CD4-positive, alpha-beta T cell treated with Interleukin-15 for 4 hours (primary cell): Measurements from ENCODE around the gene PACSIN1.

Experiments
- DNase-seq: peaks from one replicate; pipeline ENCODE4 v3.0.0-alpha.2; 2020; ENCODE audit warnings: low spot score

The PACSIN1 gene

GRCh38 chr6:34527751-34528670 is 62.1 kb downstream of the PACSIN1 start:
- DNase-seq: no peak

- no peak for DNase-seq
Measured at GRCh38 chr6:34528996-34529664, 63.3 kb downstream of the PACSIN1 start.

DNA sequence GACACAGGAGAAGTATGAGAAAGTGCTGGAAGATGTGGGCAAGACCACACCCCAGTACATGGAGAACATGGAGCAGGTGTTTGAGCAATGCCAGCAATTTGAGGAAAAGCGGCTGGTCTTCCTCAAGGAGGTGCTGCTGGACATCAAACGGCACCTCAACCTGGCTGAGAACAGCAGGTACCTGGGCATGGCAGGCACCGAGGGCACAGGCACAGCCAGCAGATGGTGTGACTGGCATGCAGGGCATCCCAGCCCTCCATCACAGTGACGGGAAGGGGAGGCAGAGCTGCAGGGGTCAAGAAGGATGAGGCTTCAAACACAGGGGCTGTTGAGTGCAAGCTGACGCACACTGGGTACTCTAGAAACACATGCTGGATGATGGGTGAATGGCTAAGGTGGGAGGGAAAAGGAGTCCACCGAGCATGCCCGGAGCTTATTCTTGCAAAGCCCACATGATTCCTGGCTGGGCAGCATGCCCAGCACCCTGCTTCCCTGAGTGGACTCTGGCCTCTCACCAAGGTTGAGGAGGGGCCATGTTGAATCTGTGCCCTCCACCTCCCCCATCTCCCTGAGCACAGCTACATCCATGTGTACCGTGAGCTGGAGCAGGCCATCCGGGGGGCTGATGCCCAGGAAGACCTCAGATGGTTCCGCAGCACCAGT is 63.9 kb downstream of the PACSIN1 start:
- no peak for DNase-seq

- no peak for DNase-seq
Measured at GRCh38 chr6:34530753-34531365, 65.0 kb downstream of the PACSIN1 start.

GRCh38 chr6:34531580-34532201 is 65.8 kb downstream of the PACSIN1 start:
- no peak for DNase-seq

GRCh38 chr6:34532230-34532629 is 66.4 kb downstream of the PACSIN1 start:
- DNase-seq: no peak

DNA sequence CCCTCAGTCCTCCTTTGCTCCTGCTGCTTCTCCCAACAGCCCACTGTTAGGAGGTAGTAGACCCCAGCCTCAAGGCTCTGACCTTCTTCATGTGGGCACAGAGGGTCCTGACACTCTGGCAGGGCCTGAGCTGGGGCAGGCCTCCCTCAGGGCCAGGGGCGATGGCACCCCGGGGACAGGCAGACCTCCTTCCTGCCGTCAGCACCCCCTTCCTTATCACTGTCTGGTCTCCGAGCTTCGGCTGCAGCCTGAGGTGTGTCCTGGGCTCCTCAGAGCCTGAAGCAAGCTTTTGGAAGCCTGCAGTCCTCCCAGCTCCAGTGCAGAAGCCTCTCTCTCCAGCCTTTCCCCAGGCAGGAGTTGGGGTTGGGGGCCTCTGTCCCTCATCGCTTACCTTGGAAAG is 68.3 kb downstream of the PACSIN1 start:
- no peak for DNase-seq

GRCh38 chr6:34534656-34535055 is 68.8 kb downstream of the PACSIN1 start:
- DNase-seq: no peak

GRCh38 chr6:34535199-34535598 is 69.3 kb downstream of the PACSIN1 start:
- DNase-seq: no peak

DNA sequence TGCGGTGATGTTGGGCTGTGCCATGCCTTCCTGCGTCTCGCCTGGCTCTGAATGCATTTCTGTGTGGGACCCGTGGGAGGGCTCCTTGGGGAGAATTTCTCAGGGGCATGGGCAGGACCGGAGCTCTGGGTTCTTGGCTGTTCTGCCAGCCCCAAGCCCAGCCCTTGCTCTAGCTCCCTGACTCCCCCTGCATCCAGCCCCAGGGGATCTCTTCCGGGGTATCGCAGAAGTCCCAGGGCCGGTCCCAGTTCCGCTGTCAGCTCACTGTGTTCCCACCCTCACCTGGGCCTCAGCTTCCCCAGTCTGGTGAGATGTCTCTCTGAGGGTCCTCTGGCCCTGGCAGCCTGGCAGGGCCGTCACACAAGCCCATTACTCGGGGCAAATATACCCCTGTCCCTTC is 69.8 kb downstream of the PACSIN1 start:
- no peak for DNase-seq

DNA sequence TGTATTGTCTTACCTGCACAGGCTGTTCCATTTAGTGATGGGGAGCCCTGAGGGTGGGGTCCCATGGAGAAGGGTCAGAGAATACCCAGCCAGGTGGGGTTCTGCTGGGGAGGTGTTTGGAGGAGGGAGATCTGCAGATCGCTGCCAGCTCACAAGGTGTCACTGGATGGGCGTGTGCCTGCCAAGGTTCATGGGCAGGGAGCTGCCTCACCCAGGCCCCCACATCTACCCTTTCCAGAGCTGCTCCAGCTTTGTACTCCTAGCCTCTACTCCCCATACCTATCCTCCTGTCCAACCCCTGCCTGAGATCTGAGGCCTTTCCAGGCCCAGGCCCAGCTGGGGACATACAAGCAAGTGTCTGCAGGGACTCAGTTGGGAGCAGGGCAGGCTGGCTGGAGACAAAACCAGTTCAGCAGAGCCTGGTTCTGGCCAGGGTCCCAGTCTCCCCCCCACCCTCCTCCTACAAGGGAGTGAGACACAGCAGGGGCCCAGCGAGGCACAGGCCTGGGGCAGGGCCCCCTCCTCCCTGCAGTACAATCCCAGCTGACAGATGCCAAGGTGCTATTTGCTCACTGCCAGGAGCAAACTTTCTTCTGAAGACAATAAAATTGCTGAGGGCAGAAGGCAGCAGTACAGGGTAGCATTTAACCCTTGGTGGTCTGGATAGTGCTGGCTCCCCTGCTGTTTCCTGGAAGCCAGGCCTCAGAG is 70.5 kb downstream of the PACSIN1 start:
- no peak for DNase-seq

DNA sequence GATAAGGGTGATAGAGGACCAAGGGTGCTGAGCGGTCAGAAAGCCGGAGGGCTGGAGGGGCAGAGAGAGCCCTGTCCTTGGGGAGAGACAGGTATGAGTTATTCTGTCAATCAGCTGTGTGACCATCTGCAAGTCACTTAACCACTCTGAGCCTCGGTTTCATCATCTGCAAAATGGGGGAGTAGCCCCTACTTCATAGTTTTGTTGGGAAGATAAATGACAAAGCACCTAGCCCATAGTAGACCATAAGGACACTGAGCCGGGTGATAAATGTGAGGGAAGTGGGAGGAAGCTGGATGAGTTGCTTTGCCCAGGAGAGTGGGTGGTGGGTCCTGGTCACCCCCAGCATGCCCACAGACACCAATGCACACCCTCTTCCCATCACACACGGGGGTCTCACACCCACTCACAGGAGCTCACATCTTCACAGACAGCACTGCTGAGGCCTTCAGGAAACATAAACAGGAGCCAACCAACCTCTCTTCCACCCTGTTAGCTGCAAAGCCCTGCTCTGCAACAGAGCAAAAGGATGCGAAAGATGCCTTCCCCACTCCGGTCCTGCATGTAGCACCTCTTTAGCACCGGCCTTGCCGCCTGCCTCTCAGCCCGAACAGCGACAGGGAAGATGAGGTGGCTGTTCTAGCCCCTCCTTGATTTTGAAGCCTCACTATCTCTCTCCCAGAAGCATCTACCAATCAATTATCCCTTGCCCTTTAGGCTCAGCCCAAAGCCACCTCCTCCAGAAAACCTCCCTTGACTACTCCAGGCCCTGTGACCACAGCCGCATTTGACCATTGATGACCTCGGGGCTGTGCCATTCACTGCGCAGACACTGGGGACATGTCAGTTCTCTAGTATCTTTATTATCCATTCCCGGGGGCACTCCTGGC is 71.3 kb downstream of the PACSIN1 start:
- DNase-seq: no peak

DNA sequence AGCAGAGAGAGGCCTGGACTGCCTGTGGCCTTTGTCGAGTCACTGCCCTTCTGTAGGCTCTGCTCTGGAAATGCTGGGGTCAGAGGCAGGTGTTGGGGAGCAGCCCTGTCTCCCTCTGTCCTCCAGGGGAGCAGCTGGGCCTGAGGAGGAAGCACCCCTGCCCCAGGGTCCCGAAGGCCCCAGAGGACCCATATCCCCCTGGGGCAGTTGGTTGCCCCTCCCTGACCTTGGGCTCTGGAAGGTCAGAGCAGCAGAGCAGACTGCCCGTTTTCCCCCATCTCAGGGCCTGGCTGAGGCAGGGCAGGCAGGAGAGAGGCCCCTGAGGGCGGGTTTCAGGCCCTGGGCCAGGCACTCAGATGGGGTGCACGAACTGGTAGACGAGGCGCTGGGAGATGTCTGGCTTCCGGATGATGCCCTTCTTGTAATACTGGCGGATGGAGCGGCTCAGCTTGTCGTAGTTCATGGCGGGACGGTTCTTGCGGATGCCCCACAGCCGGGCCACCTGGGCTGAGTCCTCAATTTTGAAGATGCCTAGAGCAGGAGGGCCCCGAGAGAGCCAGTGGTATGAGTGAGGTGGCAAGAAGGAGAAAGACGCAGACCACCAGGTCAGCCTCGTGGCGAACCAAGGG is 72.2 kb downstream of the PACSIN1 start:
- DNase-seq: no peak

DNA sequence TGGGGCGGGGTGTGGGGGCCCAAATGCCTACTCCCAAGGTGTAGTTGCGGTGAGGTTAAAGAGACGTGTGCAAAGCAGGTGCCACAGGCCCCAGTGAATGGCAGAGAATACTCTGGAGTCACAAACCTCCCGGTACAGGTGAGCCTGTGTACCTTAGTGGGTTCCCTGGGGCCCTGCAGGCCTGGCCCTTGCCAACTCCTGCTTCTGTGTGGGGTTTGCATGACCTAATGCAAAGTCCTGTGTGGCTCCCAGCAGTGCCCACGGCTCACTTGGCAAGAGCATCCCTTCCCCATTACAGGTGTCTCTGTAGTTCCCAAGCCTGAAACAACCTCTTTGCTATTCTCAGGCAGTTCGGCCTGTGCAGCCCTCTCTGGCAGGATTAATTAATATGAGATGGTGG is 72.7 kb downstream of the PACSIN1 start:
- no peak for DNase-seq

GRCh38 chr6:34539181-34539580 is 73.3 kb downstream of the PACSIN1 start:
- DNase-seq: no peak

DNA sequence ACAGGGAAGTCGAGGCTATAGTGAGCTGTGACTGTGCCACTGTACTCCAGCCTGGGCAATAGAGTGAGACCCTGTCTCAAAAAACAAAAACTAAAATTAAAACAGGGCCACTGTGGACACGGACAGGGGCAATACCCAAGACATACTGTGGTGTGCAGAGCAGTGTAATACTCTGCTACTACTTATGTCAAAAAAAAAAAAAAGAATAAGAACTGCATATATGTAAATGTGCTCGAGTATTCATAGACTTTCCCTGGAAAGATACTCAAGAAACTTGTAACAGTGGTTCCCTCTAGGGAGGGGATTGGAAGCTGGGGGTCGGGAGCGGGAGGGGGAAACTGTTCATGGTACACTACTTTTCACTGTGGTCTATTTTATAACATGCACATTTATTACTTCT is 74.3 kb downstream of the PACSIN1 start:
- no peak for DNase-seq

DNA sequence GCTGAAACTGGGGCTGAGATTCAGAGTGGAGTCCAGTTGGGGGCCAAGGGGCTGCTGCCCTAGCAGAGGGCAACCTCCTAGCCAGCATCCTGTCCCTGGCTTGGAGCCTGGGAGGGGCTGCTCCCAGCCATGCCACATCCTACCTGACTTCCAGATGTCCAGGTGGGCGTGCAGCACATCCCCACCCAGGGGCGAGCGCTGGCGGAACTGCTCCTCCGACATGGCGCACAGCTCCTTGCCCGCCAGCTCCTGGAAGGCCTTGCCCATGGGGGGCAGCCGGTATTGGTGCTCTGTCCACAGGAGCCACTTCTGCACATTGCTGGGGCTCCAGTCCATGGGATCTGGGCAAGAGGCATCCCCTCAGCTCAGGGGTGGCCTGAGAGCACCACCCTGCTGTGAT is 75.0 kb downstream of the PACSIN1 start:
- no peak for DNase-seq

GRCh38 chr6:34543421-34543820 is 77.5 kb downstream of the PACSIN1 start:
- DNase-seq: no peak

- DNase-seq: no peak
Measured at GRCh38 chr6:34544052-34544604, 78.3 kb downstream of the PACSIN1 start.
